Neural cell (in vitro differentiated cells): ENCODE data around the gene MOGAT3. TPM values are rescaled to one million over a fixed set of nuclear protein-coding genes. Genes with fewer than 3 reads are reported as not detected.

ENCODE experiments used
- H2AFZ ChIP-seq: fragments of 200-600, 300-800 bp; sonication (generic), shearing (Covaris generic); 2 replicates; pipeline ENCODE4 v1.6.0; 2014; ENCODE audit warnings: low read depth, mild to moderate bottlenecking, antibody characterized with exemption, low read length, moderate library complexity
- H3F3A ChIP-seq: fragments of 200-600 bp; shearing (Covaris generic); 2 replicates; pipeline ENCODE4 v1.6.1; 2016; ENCODE audit warnings: mild to moderate bottlenecking, moderate library complexity, mixed read lengths, antibody characterized with exemption, low read length; ENCODE audit not compliant: insufficient read depth, poor library complexity, severe bottlenecking
- H3K27ac ChIP-seq: fragments of 200-600, 300-800 bp; sonication (generic), shearing (Covaris generic); 2 replicates; pipeline ENCODE4 v1.5.1; 2014; ENCODE audit warnings: mild to moderate bottlenecking, low read length, moderate library complexity
- H3K27me3 ChIP-seq: fragments of 300-800, 200-600 bp; sonication (generic), shearing (Covaris generic); 2 replicates; pipeline ENCODE4 v1.6.0; 2014; ENCODE audit warnings: mild to moderate bottlenecking, low read depth, low read length, moderate library complexity; ENCODE audit not compliant: insufficient read depth
- H3K36me3 ChIP-seq: fragments of 300-800, 200-600 bp; sonication (generic), shearing (Covaris generic); 2 replicates; pipeline ENCODE4 v1.5.1; 2014; ENCODE audit warnings: mild to moderate bottlenecking, antibody characterized with exemption, low read length, moderate library complexity; ENCODE audit not compliant: insufficient read depth
- H3K4me2 ChIP-seq: fragments of 300-800, 200-600 bp; sonication (generic), shearing (Covaris generic); 2 replicates; pipeline ENCODE4 v1.6.0; 2014; ENCODE audit warnings: mild to moderate bottlenecking, low read length
- H3K4me3 ChIP-seq: fragments of 300-800, 200-600 bp; sonication (generic), shearing (Covaris generic); 2 replicates; pipeline ENCODE4 v1.5.1; 2014; ENCODE audit warnings: mild to moderate bottlenecking, low read length, moderate library complexity
- H3K79me2 ChIP-seq: fragments of 200-600 bp; shearing (Covaris generic); replicated peaks from 2 replicates; pipeline ENCODE4 v1.6.0; 2014; ENCODE audit warnings: mild to moderate bottlenecking, low read length, moderate library complexity; ENCODE audit not compliant: insufficient read depth
- H3K9ac ChIP-seq: fragments of 300-800, 200-600 bp; sonication (generic), shearing (Covaris generic); 2 replicates; pipeline ENCODE4 v1.6.1; 2016; ENCODE audit warnings: mild to moderate bottlenecking, low read length, mixed read lengths
- H3K9me2 ChIP-seq: fragments of 200-600 bp; shearing (Covaris generic); 2 replicates; pipeline ENCODE4 v1.6.1; 2016; ENCODE audit warnings: mild to moderate bottlenecking, low read length, mixed read lengths; ENCODE audit not compliant: insufficient read depth
- H3K9me3 ChIP-seq: fragments of 200-600, 300-800 bp; sonication (generic), shearing (Covaris generic); 2 replicates; pipeline ENCODE4 v1.6.1; 2016; ENCODE audit warnings: mild to moderate bottlenecking, mixed run types, low read length, moderate library complexity, mixed read lengths
- H4K20me1 ChIP-seq: fragments of 200-600 bp; shearing (Covaris generic); 2 replicates; pipeline ENCODE4 v1.6.1; 2016; ENCODE audit warnings: mild to moderate bottlenecking, mixed run types; ENCODE audit not compliant: insufficient read depth
- CTCF ChIP-seq: fragments of 450-650 bp; IDR thresholded peaks from 2 replicates; pipeline ENCODE4 v1.5.1; 2014; ENCODE audit warnings: antibody characterized with exemption, mild to moderate bottlenecking, moderate library complexity; ENCODE audit not compliant: poor library complexity, severe bottlenecking
- EP300 ChIP-seq: fragments of 450-650 bp; conservative IDR thresholded peaks from 2 replicates; pipeline ENCODE4 v1.6.1; 2014; ENCODE audit warnings: antibody characterized with exemption, mild to moderate bottlenecking, moderate library complexity; ENCODE audit not compliant: poor library complexity, severe bottlenecking
- EZH2 ChIP-seq: fragments of 200-600, 300-800 bp; shearing (Covaris generic), sonication (generic); IDR thresholded peaks from 2 replicates; pipeline ENCODE4 v1.6.1; 2014; ENCODE audit warnings: antibody characterized with exemption, low read length, borderline replicate concordance, mild to moderate bottlenecking; ENCODE audit not compliant: insufficient read depth, poor library complexity, severe bottlenecking
- MXI1 ChIP-seq: fragments of 450-650 bp; conservative IDR thresholded peaks from 2 replicates; pipeline ENCODE4 v1.6.1; 2014; ENCODE audit warnings: antibody characterized with exemption, mild to moderate bottlenecking; ENCODE audit not compliant: poor library complexity, severe bottlenecking
- POLR2AphosphoS5 ChIP-seq: IDR thresholded peaks from 2 replicates; pipeline ENCODE4 v1.6.1; 2012
- RAD21 ChIP-seq: fragments of 450-650 bp; conservative IDR thresholded peaks from 2 replicates; pipeline ENCODE4 v1.6.1; 2014; ENCODE audit warnings: antibody characterized with exemption, mild to moderate bottlenecking, moderate library complexity
- REST ChIP-seq: IDR thresholded peaks from 2 replicates; pipeline ENCODE4 v1.6.1; 2012; ENCODE audit warnings: borderline replicate concordance
- SMC3 ChIP-seq: fragments of 450-650 bp; conservative IDR thresholded peaks from 2 replicates; pipeline ENCODE4 v1.6.1; 2014; ENCODE audit warnings: antibody characterized with exemption, mild to moderate bottlenecking, moderate library complexity; ENCODE audit not compliant: poor library complexity
- TAF1 ChIP-seq: IDR thresholded peaks from 2 replicates; pipeline ENCODE4 v1.6.1; 2012; ENCODE audit warnings: low read depth
- polyA plus RNA-seq: library from polyadenylated mRNA; depleted of rRNA; stranded (reverse); fragments of >200 nt; gene quantifications from 2 replicates; pipeline ENCODE4 v1.2.3, GENCODE V29; 2014

MOGAT3 gene
- polyA plus RNA-seq, 1 donor from 2014 or later: not detected

- no peaks in the 10 kb centered on the region for H3K27me3 ChIP-seq
- H3K27ac ChIP-seq: peak within 1 kb of the TSS; percentile 85
- peaks cover 21% of the 10 kb centered on the region for H3K79me2 ChIP-seq
- H3K4me2 ChIP-seq: peak within 1 kb of the TSS; percentile 99
- no peaks in the 10 kb centered on the region for H4K20me1 ChIP-seq
- H3K9ac ChIP-seq: peak within 1 kb of the TSS; percentile 86
- no peaks in the 10 kb centered on the region for H3K9me2 ChIP-seq
- peak within 1 kb of the TSS; percentile 89 for H2AFZ ChIP-seq
- TF ChIP-seq EP300 (no peak), RAD21 (peak; percentile 74), MXI1 (peak; percentile 94), POLR2AphosphoS5 (peak; percentile 93), CTCF (peak; percentile 94), TAF1 (peak; percentile 38), REST (no peak), SMC3 (peak; percentile 92), EZH2 (no peak)
- no peaks in the 10 kb centered on the region for H3K9me3 ChIP-seq
- H3K36me3 ChIP-seq: no peaks in the 10 kb centered on the region
- H3K4me3 ChIP-seq: peak within 1 kb of the TSS; percentile 99
- no peaks in the 10 kb centered on the region for H3F3A ChIP-seq
Observed at GRCh38 chr7:101244375-101245146, 43.7 kb upstream of the MOGAT3 start, which contains the start of gene FIS1. Gene FIS1, minus strand, starts transcription at chr7:101245081. Its CDS starts 77 bp downstream, at chr7:101245004.

- no peak for TF ChIP-seq EP300
- TF ChIP-seq RAD21: no peak
- no peak for TF ChIP-seq REST
- no peak for TF ChIP-seq POLR2AphosphoS5
- no peak for TF ChIP-seq CTCF
- no peak for TF ChIP-seq TAF1
- Histone ChIP-seq H3F3A (no peaks in the 10 kb centered on the region), H3K4me2 (peak overlapping the region; percentile 99), H4K20me1 (no peaks in the 10 kb centered on the region), H3K27me3 (no peaks in the 10 kb centered on the region), H3K79me2 (peaks cover 17% of the 10 kb centered on the region), H3K9me2 (no peaks in the 10 kb centered on the region), H3K27ac (peak overlapping the region; percentile 85), H3K4me3 (peak overlapping the region; percentile 99), H3K9me3 (no peaks in the 10 kb centered on the region), H3K36me3 (no peaks in the 10 kb centered on the region), H2AFZ (peak overlapping the region; percentile 89), H3K9ac (peak overlapping the region; percentile 86)
Observed at GRCh38 chr7:101243646-101244374, 43.0 kb upstream of the MOGAT3 start.
